GM12878 (cell line): Measurements from ENCODE around the gene MOK. TPM values are rescaled to one million over a fixed set of nuclear protein-coding genes. Genes with fewer than 3 reads are reported as not detected.

Source experiments
- CEBPB ChIP-seq, 2 experiments: fragments of 150-350 bp in 1 of 2; IDR thresholded peaks; 2 replicates each; pipeline ENCODE4 v1.6.1; 2012 to 2014; ENCODE audit warnings: low read depth in 2 of 2, low read length in 2 of 2, borderline replicate concordance in 1 of 2, inconsistent platforms in 1 of 2
- GATAD2B ChIP-seq: fragments of 450-650 bp; conservative IDR thresholded peaks from 2 replicates; pipeline ENCODE4 v1.6.1; 2017; ENCODE audit warnings: low read depth, mild to moderate bottlenecking, moderate library complexity
- polyA plus RNA-seq, 11 experiments: library from polyadenylated mRNA; depleted of rRNA in 4 of 11; unstranded in 6 of 11; stranded (reverse) in 5 of 11; fragments of >200 nt; fragmentation: Nextera tagmentation in 4 of 11; fragmentation: Illumina TruSeq in 1 of 11; extraction: Ambion mirVana in 4 of 11; extraction: Trizol in 1 of 11; gene quantifications; 1 replicate in 1 of 11; 2 replicates in 10 of 11; pipeline versions ENCODE4 v1.2.1 to v1.2.3, GENCODE V29; 2011 to 2016; ENCODE audit warnings: inconsistent platforms in 2 of 11, missing spikeins in 2 of 11, low read depth in 1 of 11
- total RNA-seq, 4 experiments: library from RNA; depleted of rRNA in 3 of 4; stranded (reverse); fragments of >200 nt in 3 of 4; fragmentation: Illumina TruSeq in 1 of 4; extraction: Trizol in 1 of 4; gene quantifications; 2 replicates each; pipeline versions ENCODE4 v1.2.1 to v1.2.3, GENCODE V29; 2013 to 2021
- TF ChIP-seq, protein P1 (sequence below): IDR thresholded peaks from 2 replicates; pipeline ENCODE4 v1.6.1; 2012; ENCODE audit warnings: improper control_type of control experiment, low read depth, low read length; ENCODE audit not compliant: insufficient replicate concordance
- TF ChIP-seq, protein P2 (sequence below): fragments of 450-650 bp; formaldehyde crosslinking; IDR thresholded peaks from 2 replicates; pipeline ENCODE4 v1.4.0; 2022; ENCODE audit warnings: mild to moderate bottlenecking, moderate library complexity

The MOK gene
- total and polyA plus RNA-seq, 10 of the 15 experiments (the other 5 are each of a cell fraction or from before 2014, with no cell fraction given) = 0.10 to 3.0 (median 1.4) TPM

DNA sequence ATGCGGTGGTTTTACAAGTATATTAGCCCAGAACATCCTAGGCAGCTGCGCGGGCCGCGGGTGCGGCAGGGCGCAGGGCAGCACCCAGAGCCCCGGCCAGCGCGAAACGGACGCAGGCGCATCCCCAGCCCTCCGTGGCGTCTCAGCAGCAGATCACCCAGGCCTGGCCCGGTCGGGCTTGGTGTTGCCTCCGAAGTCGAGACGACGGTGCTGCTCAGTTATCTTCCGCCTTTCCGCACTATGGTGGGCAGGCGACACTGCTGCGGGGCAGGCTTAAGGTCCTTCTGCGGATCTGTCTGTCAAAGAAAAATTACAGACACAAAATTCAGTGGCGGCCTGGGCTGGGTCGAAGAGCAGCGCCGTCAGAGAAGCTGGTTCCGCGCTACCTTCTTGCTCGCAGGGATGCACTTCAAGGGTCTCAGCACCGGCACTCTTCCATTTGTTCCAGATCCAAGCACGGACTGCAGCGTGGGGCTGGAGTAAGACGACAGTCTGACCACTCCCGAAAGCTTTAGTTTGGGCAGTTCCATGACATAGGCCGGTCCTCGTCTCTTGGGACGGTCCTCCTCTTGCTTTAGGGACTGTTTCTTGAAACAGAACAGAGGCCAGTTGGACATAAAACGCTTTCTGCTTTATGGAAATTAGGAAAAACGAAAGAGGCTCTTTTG, 75.8 kb downstream of the MOK start (continued):
- TF ChIP-seq, protein P1, sequence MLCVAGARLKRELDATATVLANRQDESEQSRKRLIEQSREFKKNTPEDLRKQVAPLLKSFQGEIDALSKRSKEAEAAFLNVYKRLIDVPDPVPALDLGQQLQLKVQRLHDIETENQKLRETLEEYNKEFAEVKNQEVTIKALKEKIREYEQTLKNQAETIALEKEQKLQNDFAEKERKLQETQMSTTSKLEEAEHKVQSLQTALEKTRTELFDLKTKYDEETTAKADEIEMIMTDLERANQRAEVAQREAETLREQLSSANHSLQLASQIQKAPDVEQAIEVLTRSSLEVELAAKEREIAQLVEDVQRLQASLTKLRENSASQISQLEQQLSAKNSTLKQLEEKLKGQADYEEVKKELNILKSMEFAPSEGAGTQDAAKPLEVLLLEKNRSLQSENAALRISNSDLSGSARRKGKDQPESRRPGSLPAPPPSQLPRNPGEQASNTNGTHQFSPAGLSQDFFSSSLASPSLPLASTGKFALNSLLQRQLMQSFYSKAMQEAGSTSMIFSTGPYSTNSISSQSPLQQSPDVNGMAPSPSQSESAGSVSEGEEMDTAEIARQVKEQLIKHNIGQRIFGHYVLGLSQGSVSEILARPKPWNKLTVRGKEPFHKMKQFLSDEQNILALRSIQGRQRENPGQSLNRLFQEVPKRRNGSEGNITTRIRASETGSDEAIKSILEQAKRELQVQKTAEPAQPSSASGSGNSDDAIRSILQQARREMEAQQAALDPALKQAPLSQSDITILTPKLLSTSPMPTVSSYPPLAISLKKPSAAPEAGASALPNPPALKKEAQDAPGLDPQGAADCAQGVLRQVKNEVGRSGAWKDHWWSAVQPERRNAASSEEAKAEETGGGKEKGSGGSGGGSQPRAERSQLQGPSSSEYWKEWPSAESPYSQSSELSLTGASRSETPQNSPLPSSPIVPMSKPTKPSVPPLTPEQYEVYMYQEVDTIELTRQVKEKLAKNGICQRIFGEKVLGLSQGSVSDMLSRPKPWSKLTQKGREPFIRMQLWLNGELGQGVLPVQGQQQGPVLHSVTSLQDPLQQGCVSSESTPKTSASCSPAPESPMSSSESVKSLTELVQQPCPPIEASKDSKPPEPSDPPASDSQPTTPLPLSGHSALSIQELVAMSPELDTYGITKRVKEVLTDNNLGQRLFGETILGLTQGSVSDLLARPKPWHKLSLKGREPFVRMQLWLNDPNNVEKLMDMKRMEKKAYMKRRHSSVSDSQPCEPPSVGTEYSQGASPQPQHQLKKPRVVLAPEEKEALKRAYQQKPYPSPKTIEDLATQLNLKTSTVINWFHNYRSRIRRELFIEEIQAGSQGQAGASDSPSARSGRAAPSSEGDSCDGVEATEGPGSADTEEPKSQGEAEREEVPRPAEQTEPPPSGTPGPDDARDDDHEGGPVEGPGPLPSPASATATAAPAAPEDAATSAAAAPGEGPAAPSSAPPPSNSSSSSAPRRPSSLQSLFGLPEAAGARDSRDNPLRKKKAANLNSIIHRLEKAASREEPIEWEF = no peak
- TF ChIP-seq, protein P2, sequence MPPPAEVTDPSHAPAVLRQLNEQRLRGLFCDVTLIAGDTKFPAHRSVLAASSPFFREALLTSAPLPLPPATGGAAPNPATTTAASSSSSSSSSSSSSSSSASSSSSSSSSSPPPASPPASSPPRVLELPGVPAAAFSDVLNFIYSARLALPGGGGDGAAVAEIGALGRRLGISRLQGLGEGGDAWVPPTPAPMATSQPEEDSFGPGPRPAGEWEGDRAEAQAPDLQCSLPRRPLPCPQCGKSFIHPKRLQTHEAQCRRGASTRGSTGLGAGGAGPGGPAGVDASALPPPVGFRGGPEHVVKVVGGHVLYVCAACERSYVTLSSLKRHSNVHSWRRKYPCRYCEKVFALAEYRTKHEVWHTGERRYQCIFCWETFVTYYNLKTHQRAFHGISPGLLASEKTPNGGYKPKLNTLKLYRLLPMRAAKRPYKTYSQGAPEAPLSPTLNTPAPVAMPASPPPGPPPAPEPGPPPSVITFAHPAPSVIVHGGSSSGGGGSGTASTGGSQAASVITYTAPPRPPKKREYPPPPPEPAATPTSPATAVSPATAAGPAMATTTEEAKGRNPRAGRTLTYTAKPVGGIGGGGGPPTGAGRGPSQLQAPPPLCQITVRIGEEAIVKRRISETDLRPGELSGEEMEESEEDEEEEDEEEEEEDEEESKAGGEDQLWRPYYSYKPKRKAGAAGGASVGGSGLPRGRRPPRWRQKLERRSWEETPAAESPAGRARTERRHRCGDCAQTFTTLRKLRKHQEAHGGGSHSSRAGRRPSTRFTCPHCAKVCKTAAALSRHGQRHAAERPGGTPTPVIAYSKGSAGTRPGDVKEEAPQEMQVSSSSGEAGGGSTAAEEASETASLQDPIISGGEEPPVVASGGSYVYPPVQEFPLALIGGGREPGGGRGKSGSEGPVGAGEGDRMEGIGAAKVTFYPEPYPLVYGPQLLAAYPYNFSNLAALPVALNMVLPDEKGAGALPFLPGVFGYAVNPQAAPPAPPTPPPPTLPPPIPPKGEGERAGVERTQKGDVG = no peak
- TF ChIP-seq CEBPB (IDR thresholded peaks at IDR 0.05; ENCODE audit: borderline replicate concordance in 1 of 2, low read depth in 2 of 2, low read length in 2 of 2) (no peak), GATAD2B (no peak)
